Activated CD4-positive, alpha-beta T cell treated with anti-CD3 and anti-CD28 coated beads, Interleukin-2, amount 50 U/mL, for 16 hours (primary cell): ENCODE data around the gene TNS2.
"Not testable (repeated sequence)": the region's sequence is repeated elsewhere in the genome, so short reads cannot be mapped to it uniquely, and the experiment has no call there.

Experiments used
- DNase-seq: peaks from one replicate; pipeline ENCODE4 v3.0.0-alpha.2; 2020

Gene TNS2

GRCh38 chr12:53049571-53050318, at the start of gene TNS2:
Gene TNS2, plus strand, starts transcription at chr12:53050065. Its CDS starts 121 bp downstream, at chr12:53050186.
- no peak for DNase-seq

- no peak for DNase-seq
Measured at GRCh38 chr12:53004178-53004577, 45.7 kb upstream of the TNS2 start.

GRCh38 chr12:53004582-53004981, 45.3 kb upstream of the TNS2 start:
- no peak for DNase-seq

- DNase-seq: no peak
Measured at GRCh38 chr12:53005215-53005985, 44.5 kb upstream of the TNS2 start.

GRCh38 chr12:53005986-53006809, 43.7 kb upstream of the TNS2 start, which contains the start of gene EIF4B:
Gene EIF4B, plus strand, starts transcription at chr12:53006456. Its CDS starts 28 bp downstream, at chr12:53006484.
- peak; percentile 100 for DNase-seq

GRCh38 chr12:53006810-53007309, 43.0 kb upstream of the TNS2 start:
- peak; percentile 89 for DNase-seq

- DNase-seq: no peak
Measured at GRCh38 chr12:53007343-53007742, 42.5 kb upstream of the TNS2 start.

- DNase-seq: not testable (repeated sequence)
Measured at GRCh38 chr12:53008760-53009159, 41.1 kb upstream of the TNS2 start.

- DNase-seq: no peak
Measured at GRCh38 chr12:53010955-53011354, 38.9 kb upstream of the TNS2 start.

- DNase-seq: no peak
Measured at GRCh38 chr12:53011889-53012288, 38.0 kb upstream of the TNS2 start.

GRCh38 chr12:53012928-53013327, 36.9 kb upstream of the TNS2 start:
- DNase-seq: no peak

GRCh38 chr12:53014709-53015108, 35.2 kb upstream of the TNS2 start:
- peak; percentile 26 for DNase-seq

GRCh38 chr12:53025250-53025649, 24.6 kb upstream of the TNS2 start:
- no peak for DNase-seq

GRCh38 chr12:53027014-53027413, 22.9 kb upstream of the TNS2 start:
- DNase-seq: not testable (repeated sequence)

- no peak for DNase-seq
Measured at GRCh38 chr12:53031616-53032015, 18.2 kb upstream of the TNS2 start.

- not testable (repeated sequence) for DNase-seq
Measured at GRCh38 chr12:53033832-53034231, 16.0 kb upstream of the TNS2 start.

- DNase-seq: no peak
Measured at GRCh38 chr12:53034459-53034858, 15.4 kb upstream of the TNS2 start.

GRCh38 chr12:53036802-53037201, 13.1 kb upstream of the TNS2 start:
- no peak for DNase-seq

GRCh38 chr12:53039851-53040250, 10.0 kb upstream of the TNS2 start:
- DNase-seq: no peak

GRCh38 chr12:53042607-53043454, 7.0 kb upstream of the TNS2 start:
- no peak for DNase-seq

GRCh38 chr12:53044052-53044581, 5.7 kb upstream of the TNS2 start:
- DNase-seq: no peak
